Stomach (tissue), 4 donors: Measurements from ENCODE around the gene DCC.

Experiments
- POLR2AphosphoS5 ChIP-seq, 3 donors: sonication (generic); formaldehyde crosslinking; IDR thresholded peaks; one replicate each; pipeline ENCODE4 v1.6.1; 2016; ENCODE audit warnings: antibody characterized with exemption in 3 of 3
- TF ChIP-seq, protein P1 (sequence below), 7 experiments: fragments of 450-650 bp in 4 of 7; fragments of 200-600 bp in 3 of 7; sonication (generic) in 3 of 7; IDR thresholded peaks; one replicate each; pipeline ENCODE4 v1.5.1; 2016 to 2019; ENCODE audit warnings: antibody characterized with exemption in 7 of 7, control low read depth in 2 of 7, mild to moderate bottlenecking in 1 of 7

DNA sequence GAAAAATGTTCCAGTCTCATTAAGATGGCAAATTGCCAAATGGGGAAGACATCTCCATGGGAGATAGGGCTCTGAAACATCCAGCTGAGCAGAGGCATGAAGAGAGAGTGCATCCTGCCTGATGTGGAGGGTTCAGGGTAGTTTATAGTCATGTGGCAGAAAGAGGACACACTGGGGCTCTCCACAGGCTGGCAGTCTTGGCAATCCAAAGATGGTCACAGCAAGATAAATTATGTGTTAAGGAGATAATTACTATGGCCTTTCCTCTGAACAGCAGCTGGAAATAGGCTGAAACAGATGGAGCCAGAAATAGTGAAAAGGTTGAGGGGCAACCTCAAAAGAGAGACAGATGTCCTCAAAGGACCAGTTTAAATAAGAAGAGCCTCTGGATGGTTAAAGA is 97.2 kb downstream of the DCC start:
- no peak for TF ChIP-seq POLR2AphosphoS5 (IDR thresholded peaks at IDR 0.05)
- TF ChIP-seq, protein P1, sequence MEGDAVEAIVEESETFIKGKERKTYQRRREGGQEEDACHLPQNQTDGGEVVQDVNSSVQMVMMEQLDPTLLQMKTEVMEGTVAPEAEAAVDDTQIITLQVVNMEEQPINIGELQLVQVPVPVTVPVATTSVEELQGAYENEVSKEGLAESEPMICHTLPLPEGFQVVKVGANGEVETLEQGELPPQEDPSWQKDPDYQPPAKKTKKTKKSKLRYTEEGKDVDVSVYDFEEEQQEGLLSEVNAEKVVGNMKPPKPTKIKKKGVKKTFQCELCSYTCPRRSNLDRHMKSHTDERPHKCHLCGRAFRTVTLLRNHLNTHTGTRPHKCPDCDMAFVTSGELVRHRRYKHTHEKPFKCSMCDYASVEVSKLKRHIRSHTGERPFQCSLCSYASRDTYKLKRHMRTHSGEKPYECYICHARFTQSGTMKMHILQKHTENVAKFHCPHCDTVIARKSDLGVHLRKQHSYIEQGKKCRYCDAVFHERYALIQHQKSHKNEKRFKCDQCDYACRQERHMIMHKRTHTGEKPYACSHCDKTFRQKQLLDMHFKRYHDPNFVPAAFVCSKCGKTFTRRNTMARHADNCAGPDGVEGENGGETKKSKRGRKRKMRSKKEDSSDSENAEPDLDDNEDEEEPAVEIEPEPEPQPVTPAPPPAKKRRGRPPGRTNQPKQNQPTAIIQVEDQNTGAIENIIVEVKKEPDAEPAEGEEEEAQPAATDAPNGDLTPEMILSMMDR (IDR thresholded peaks at IDR 0.05), result no peak
